DND-41 (cell line): ENCODE data around the gene DPYSL4.
A peak's percentile ranks its signal among the peaks of the same experiment; 100 is the strongest.

Source experiments
- ATAC-seq: fragments of 200-7000 bp; cut with Tn5 transposase; 3 replicates; pipeline ENCODE4 v1.9.1; 2021; ENCODE audit warnings: low read depth; ENCODE audit not compliant: insufficient read depth
- DNase-seq: peaks from one replicate; pipeline ENCODE4 v3.0.0-alpha.2; 2020
- H2AFZ ChIP-seq: 2 replicates; pipeline ENCODE4 v1.6.0; 2012; ENCODE audit warnings: low read depth, low read length
- H3K27ac ChIP-seq: 2 replicates; pipeline ENCODE4 v1.5.1; 2012; ENCODE audit warnings: low read length, inconsistent platforms
- H3K27me3 ChIP-seq: fragments of 200-600 bp; sonication (generic); 2 replicates; pipeline ENCODE4 v1.6.0; 2012; ENCODE audit warnings: low read length, mild to moderate bottlenecking, inconsistent platforms; ENCODE audit not compliant: insufficient read depth, poor library complexity
- H3K36me3 ChIP-seq: 2 replicates; pipeline ENCODE4 v1.5.1; 2012; ENCODE audit warnings: low read length, inconsistent platforms; ENCODE audit not compliant: insufficient read depth
- H3K4me1 ChIP-seq: 2 replicates; pipeline ENCODE4 v1.5.1; 2012; ENCODE audit warnings: mild to moderate bottlenecking, low read length; ENCODE audit not compliant: insufficient read depth
- H3K4me2 ChIP-seq: 2 replicates; pipeline ENCODE4 v1.6.0; 2012; ENCODE audit warnings: mild to moderate bottlenecking, moderate library complexity, low read length, inconsistent platforms; ENCODE audit not compliant: insufficient read depth
- H3K4me3 ChIP-seq, 2 experiments: fragments of 200-600 bp in 1 of 2; shearing (Covaris generic) in 1 of 2; 2 replicates each; pipeline ENCODE4 v1.5.1; 2012 to 2016; ENCODE audit warnings: inconsistent platforms in 2 of 2, low read length in 2 of 2, mild to moderate bottlenecking in 2 of 2, low read depth in 1 of 2, moderate library complexity in 1 of 2
- H3K79me2 ChIP-seq: 2 replicates; pipeline ENCODE4 v1.6.0; 2012; ENCODE audit warnings: low read length, inconsistent platforms; ENCODE audit not compliant: insufficient read depth
- H3K9ac ChIP-seq: 2 replicates; pipeline ENCODE4 v1.6.0; 2012; ENCODE audit warnings: low read depth, mild to moderate bottlenecking, inconsistent platforms, low read length, moderate library complexity
- H3K9me3 ChIP-seq: 2 replicates; pipeline ENCODE4 v1.5.1; 2012; ENCODE audit warnings: low read length, moderate library complexity, mild to moderate bottlenecking, inconsistent platforms; ENCODE audit not compliant: insufficient read depth, severe bottlenecking
- H4K20me1 ChIP-seq: 2 replicates; pipeline ENCODE4 v1.6.0; 2012; ENCODE audit warnings: low read length; ENCODE audit not compliant: insufficient read depth
- CTCF ChIP-seq: IDR thresholded peaks from 2 replicates; pipeline ENCODE4 v1.5.1; 2012; ENCODE audit warnings: borderline replicate concordance, low read length, moderate library complexity, mild to moderate bottlenecking; ENCODE audit not compliant: poor library complexity, severe bottlenecking; ENCODE audit errors: extremely low read depth
- EZH2 ChIP-seq: IDR thresholded peaks from 3 replicates; pipeline ENCODE4 v1.6.1; 2012; ENCODE audit warnings: borderline replicate concordance, low read depth, mild to moderate bottlenecking, moderate library complexity, low read length, inconsistent platforms; ENCODE audit not compliant: severe bottlenecking

The DPYSL4 gene

GRCh38 chr10:132192076-132192975 lies 5.6 kb downstream of the DPYSL4 start:
- H3K27ac ChIP-seq = no peak overlapping the region
- TF ChIP-seq CTCF (no peak), EZH2 (no peak)
- no peaks in the 10 kb centered on the region for H3K36me3 ChIP-seq
- peaks cover 13% of the 10 kb centered on the region for H4K20me1 ChIP-seq
- H3K4me2 ChIP-seq = no peak overlapping the region
- no peaks in the 10 kb centered on the region for H3K79me2 ChIP-seq
- DNase-seq (no peak), ATAC-seq (no peak)
- H3K4me3 ChIP-seq = no peak overlapping the region
- no peak overlapping the region for H2AFZ ChIP-seq
- no peaks in the 10 kb centered on the region for H3K9me3 ChIP-seq
- no peaks in the 10 kb centered on the region for H3K4me1 ChIP-seq
- H3K9ac ChIP-seq = no peak overlapping the region
- no peaks in the 10 kb centered on the region for H3K27me3 ChIP-seq

GRCh38 chr10:132192991-132193665 lies 6.4 kb downstream of the DPYSL4 start:
- H4K20me1 ChIP-seq = peaks cover 13% of the 10 kb centered on the region
- TF ChIP-seq EZH2 (no peak), CTCF (no peak)
- H3K4me3 ChIP-seq = no peak overlapping the region
- ATAC-seq (no peak), DNase-seq (no peak)
- no peak overlapping the region for H2AFZ ChIP-seq
- H3K79me2 ChIP-seq = no peaks in the 10 kb centered on the region
- no peak overlapping the region for H3K27ac ChIP-seq
- H3K4me2 ChIP-seq = no peak overlapping the region
- no peaks in the 10 kb centered on the region for H3K36me3 ChIP-seq
- no peaks in the 10 kb centered on the region for H3K9me3 ChIP-seq
- H3K4me1 ChIP-seq = no peaks in the 10 kb centered on the region
- H3K9ac ChIP-seq = no peak overlapping the region
- no peaks in the 10 kb centered on the region for H3K27me3 ChIP-seq

- Histone ChIP-seq H3K4me2 (no peak overlapping the region), H2AFZ (no peak overlapping the region), H3K27me3 (no peaks in the 10 kb centered on the region), H3K4me1 (no peaks in the 10 kb centered on the region), H3K27ac (no peak overlapping the region), H3K36me3 (no peaks in the 10 kb centered on the region), H3K9ac (no peak overlapping the region), H3K79me2 (no peaks in the 10 kb centered on the region), H4K20me1 (peaks cover 13% of the 10 kb centered on the region), H3K9me3 (no peaks in the 10 kb centered on the region), H3K4me3 (no peak overlapping the region)
- no peak for TF ChIP-seq EZH2
- no peak for TF ChIP-seq CTCF
- ATAC-seq (peak; percentile 93), DNase-seq (peak; percentile 66)
Observed at GRCh38 chr10:132193907-132194552, 7.3 kb downstream of the DPYSL4 start.
